HG02943 (cell line): ENCODE data around the gene VANGL2.

Experiments used
- ATAC-seq: cut with Tn5 transposase; IDR thresholded peaks from one replicate; pipeline ENCODE4 v1.9.1; 2021; ENCODE audit warnings: mild to moderate bottlenecking, low read depth, moderate library complexity; ENCODE audit not compliant: unreplicated experiment

Gene VANGL2

GRCh38 chr1:160423966-160424365, 23.6 kb downstream of the VANGL2 start:
- no peak for ATAC-seq

GRCh38 chr1:160425847-160426246, 25.5 kb downstream of the VANGL2 start:
- no peak for ATAC-seq

GRCh38 chr1:160427625-160428024, 27.3 kb downstream of the VANGL2 start:
- no peak for ATAC-seq

- no peak for ATAC-seq
Measured at GRCh38 chr1:160428053-160428452, 27.7 kb downstream of the VANGL2 start.

- ATAC-seq = no peak
Measured at GRCh38 chr1:160428655-160429054, 28.3 kb downstream of the VANGL2 start.

GRCh38 chr1:160429125-160429561, 28.8 kb downstream of the VANGL2 start:
- no peak for ATAC-seq

GRCh38 chr1:160429702-160430535, 29.6 kb downstream of the VANGL2 start:
- ATAC-seq = no peak

- no peak for ATAC-seq
Measured at GRCh38 chr1:160431006-160431405, 30.6 kb downstream of the VANGL2 start.

GRCh38 chr1:160431571-160431970, 31.2 kb downstream of the VANGL2 start:
- no peak for ATAC-seq

- ATAC-seq = peak; percentile 45
Measured at GRCh38 chr1:160432371-160432786, 32.0 kb downstream of the VANGL2 start.

- ATAC-seq = no peak
Measured at GRCh38 chr1:160436966-160437365, 36.6 kb downstream of the VANGL2 start.

- ATAC-seq = peak; percentile 66
Measured at GRCh38 chr1:160437432-160438316, 37.3 kb downstream of the VANGL2 start.

- no peak for ATAC-seq
Measured at GRCh38 chr1:160438317-160438918, 38.1 kb downstream of the VANGL2 start.

- no peak for ATAC-seq
Measured at GRCh38 chr1:160438935-160439334, 38.6 kb downstream of the VANGL2 start.

- no peak for ATAC-seq
Measured at GRCh38 chr1:160439718-160440117, 39.4 kb downstream of the VANGL2 start.

- no peak for ATAC-seq
Measured at GRCh38 chr1:160446945-160447600, 46.7 kb downstream of the VANGL2 start.

GRCh38 chr1:160449494-160449893, 49.1 kb downstream of the VANGL2 start:
- no peak for ATAC-seq

- ATAC-seq = no peak
Measured at GRCh38 chr1:160451119-160451858, 50.9 kb downstream of the VANGL2 start.

GRCh38 chr1:160451859-160452232, 51.5 kb downstream of the VANGL2 start:
- ATAC-seq = no peak

GRCh38 chr1:160453443-160453842, 53.1 kb downstream of the VANGL2 start:
- ATAC-seq = no peak
